H1 (cell line): Measurements from ENCODE around the gene NAV3. TPM values are rescaled to one million over a fixed set of nuclear protein-coding genes. Genes with fewer than 3 reads are reported as not detected.

ENCODE experiments used
- CBX8 ChIP-seq: fragments of 300-800, 300-1000 bp; sonication (generic); IDR thresholded peaks from 2 replicates; pipeline ENCODE4 v1.7.1; 2016; ENCODE audit warnings: low read depth, low read length, borderline replicate concordance
- CHD2 ChIP-seq: IDR thresholded peaks from 2 replicates; pipeline ENCODE4 v1.6.1; 2012; ENCODE audit warnings: low read length, improper control_type of control experiment
- GTF2F1 ChIP-seq: IDR thresholded peaks from 2 replicates; pipeline ENCODE4 v1.6.1; 2012; ENCODE audit warnings: low read depth, low read length, improper control_type of control experiment, borderline replicate concordance
- JUN ChIP-seq: IDR thresholded peaks from 2 replicates; pipeline ENCODE4 v1.6.1; 2011; ENCODE audit warnings: low read depth, mild to moderate bottlenecking, improper control_type of control experiment, low read length
- JUND ChIP-seq: IDR thresholded peaks from 2 replicates; pipeline ENCODE4 v1.6.1; 2011; ENCODE audit warnings: mild to moderate bottlenecking, improper control_type of control experiment, low read length
- KDM1A ChIP-seq: fragments of 200-600, 300-600 bp; sonication (generic); IDR thresholded peaks from 2 replicates; pipeline ENCODE4 v1.7.1; 2016; ENCODE audit warnings: mild to moderate bottlenecking, low read length, borderline replicate concordance
- KDM5A ChIP-seq: fragments of 200-600 bp; IDR thresholded peaks from 2 replicates; pipeline ENCODE4 v1.7.1; 2012; ENCODE audit warnings: mild to moderate bottlenecking, low read length, inconsistent platforms, mixed read lengths
- MAX ChIP-seq: IDR thresholded peaks from 2 replicates; pipeline ENCODE4 v1.6.1; 2012; ENCODE audit warnings: inconsistent platforms
- POLR2AphosphoS5 ChIP-seq: IDR thresholded peaks from 2 replicates; pipeline ENCODE4 v1.6.1; 2011; ENCODE audit warnings: low read depth, low read length
- RXRA ChIP-seq: IDR thresholded peaks from 2 replicates; pipeline ENCODE4 v1.6.1; 2011; ENCODE audit warnings: low read depth, mild to moderate bottlenecking, low read length, moderate library complexity; ENCODE audit not compliant: insufficient read depth
- SIN3A ChIP-seq, 2 experiments: IDR thresholded peaks in 1 of 2; conservative IDR thresholded peaks in 1 of 2; 2 replicates each; pipeline ENCODE4 v1.6.1; 2011 to 2012; ENCODE audit warnings: low read length in 2 of 2, improper control_type of control experiment in 1 of 2, low read depth in 1 of 2, mild to moderate bottlenecking in 1 of 2
- TAF1 ChIP-seq: IDR thresholded peaks from 2 replicates; pipeline ENCODE4 v1.6.1; 2011; ENCODE audit warnings: mild to moderate bottlenecking, low read depth, low read length
- polyA plus RNA-seq, 7 experiments: library from polyadenylated mRNA; depleted of rRNA in 3 of 7; stranded (reverse) in 5 of 7; unstranded in 2 of 7; fragments of >200 nt in 5 of 7; fragments of 200-250 nt in 2 of 7; gene quantifications; 1 replicate in 5 of 7; 2 replicates in 1 of 7; 4 replicates in 1 of 7; pipeline versions ENCODE4 v1.2.1 to v1.2.3, GENCODE V29; 2011 to 2013; ENCODE audit warnings: missing spikeins in 2 of 7, mixed read lengths in 2 of 7
- total RNA-seq: library from RNA; stranded (reverse); fragmentation: NEBNext Ultra II Directional; extraction: Animal tissue kit (Norgen Biotek cat#: 25700); gene quantifications from 2 replicates; pipeline ENCODE4 v1.2.1, GENCODE V29; 2021
- TF ChIP-seq, protein P1 (sequence below): IDR thresholded peaks from 2 replicates; pipeline ENCODE4 v1.6.1; 2011; ENCODE audit warnings: low read depth, mild to moderate bottlenecking, low read length; ENCODE audit not compliant: insufficient read depth

NAV3 gene
- total and polyA plus RNA-seq, 2 of the 8 experiments (the other 6 are each of a cell fraction or from before 2014, with no cell fraction given): 0.47 to 5.0 TPM

DNA sequence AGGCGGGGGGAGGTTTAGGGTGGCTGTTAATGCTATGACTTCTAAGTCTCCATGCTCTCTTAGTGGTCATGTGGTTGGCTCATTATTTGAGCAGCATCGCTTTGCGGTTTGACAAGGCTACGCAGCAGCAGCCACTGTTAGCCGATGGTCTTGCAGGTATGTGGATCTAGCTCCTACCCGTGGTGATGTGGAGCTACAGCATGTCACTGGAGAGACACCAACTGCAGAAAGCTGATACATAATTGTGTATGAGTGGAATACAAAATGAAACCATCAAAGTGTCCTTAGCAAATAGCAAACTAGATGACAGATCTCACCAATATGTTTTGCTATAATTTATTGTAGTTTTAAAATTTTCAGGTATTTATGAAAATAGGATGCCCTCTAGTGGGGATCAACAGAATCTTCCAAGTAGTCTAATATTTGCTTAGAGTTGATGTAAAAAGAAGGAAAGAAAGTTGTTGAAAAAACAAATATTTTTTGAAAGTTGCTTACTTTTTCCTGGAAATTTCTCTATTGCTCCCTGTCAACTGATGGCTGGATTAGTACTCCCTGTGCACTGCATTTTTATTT lies 94.9 kb downstream of the NAV3 start (continued):
- TF ChIP-seq KDM1A (no peak), GTF2F1 (no peak), KDM5A (no peak), RXRA (no peak), CHD2 (no peak), MAX (peak; percentile 61; the same call in 1 of the 2 replicates), CBX8 (no peak), JUND (no peak), TAF1 (no peak), POLR2AphosphoS5 (no peak), SIN3A (conservative IDR thresholded peaks at IDR 0.05 in 1 of 2, IDR thresholded peaks at IDR 0.05 in 1 of 2; ENCODE audit: low read depth in 1 of 2, low read length in 2 of 2) (no peak), JUN (no peak)
- TF ChIP-seq, protein P1, sequence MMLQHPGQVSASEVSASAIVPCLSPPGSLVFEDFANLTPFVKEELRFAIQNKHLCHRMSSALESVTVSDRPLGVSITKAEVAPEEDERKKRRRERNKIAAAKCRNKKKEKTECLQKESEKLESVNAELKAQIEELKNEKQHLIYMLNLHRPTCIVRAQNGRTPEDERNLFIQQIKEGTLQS: 0 out of 2 replicates have a peak, but pooled peaks have one; percentile 4
